Central memory CD4-positive, alpha-beta T cell (primary cell): ENCODE data around the gene SCFD2.
"Not testable (repeated sequence)": the region's sequence is repeated elsewhere in the genome, so short reads cannot be mapped to it uniquely, and the experiment has no call there.

ENCODE experiments used
- DNase-seq: peaks from one replicate; pipeline ENCODE4 v3.0.0; 2022
- total RNA-seq, 3 experiments: gene quantifications; one replicate each; lab custom pipeline; 2026; lab: John Stamatoyannopoulos, UW

Gene SCFD2
- 18.1 to 65.5 (median 37.6) reads per million in 3 experiments for total RNA-seq

GRCh38 chr4:53365486-53366300 lies at the start of gene SCFD2:
Gene SCFD2, minus strand, starts transcription at chr4:53366061.
- peak; percentile 94 for DNase-seq

- not testable (repeated sequence) for DNase-seq
These were observed 43.6 kb upstream of the SCFD2 start for GRCh38 chr4:53409479-53409878.

GRCh38 chr4:53380221-53380620 lies 14.4 kb upstream of the SCFD2 start:
- DNase-seq, result no peak

GRCh38 chr4:53378171-53378482 lies 12.3 kb upstream of the SCFD2 start:
- no peak for DNase-seq

GRCh38 chr4:53377319-53378170 lies 11.7 kb upstream of the SCFD2 start, which contains the start of gene FIP1L1:
Gene FIP1L1, plus strand, starts transcription at chr4:53377641. Its CDS starts 198 bp downstream, at chr4:53377839.
- peak; percentile 94 for DNase-seq

- DNase-seq, result no peak
These were observed 11.0 kb upstream of the SCFD2 start for GRCh38 chr4:53376900-53377299.

- no peak for DNase-seq
These were observed 9.0 kb upstream of the SCFD2 start for GRCh38 chr4:53374777-53375258.

- no peak for DNase-seq
These were observed 6.1 kb upstream of the SCFD2 start for GRCh38 chr4:53371843-53372521.

GRCh38 chr4:53371049-53371448 lies 5.2 kb upstream of the SCFD2 start:
- no peak for DNase-seq

- no peak for DNase-seq
These were observed 1.9 kb upstream of the SCFD2 start for GRCh38 chr4:53367721-53368120.

GRCh38 chr4:53366301-53366716 lies 448 bp upstream of the SCFD2 start:
- no peak for DNase-seq

- DNase-seq, result peak; percentile 8
These were observed 758 bp downstream of the SCFD2 start for GRCh38 chr4:53365121-53365485.

- DNase-seq, result no peak
These were observed 1.2 kb downstream of the SCFD2 start for GRCh38 chr4:53364624-53365023.

GRCh38 chr4:53362093-53362492 lies 3.8 kb downstream of the SCFD2 start:
- DNase-seq, result no peak

GRCh38 chr4:53361451-53361850 lies 4.4 kb downstream of the SCFD2 start:
- DNase-seq, result no peak

GRCh38 chr4:53355930-53356521 lies 9.8 kb downstream of the SCFD2 start:
- no peak for DNase-seq

GRCh38 chr4:53354012-53354722 lies 11.7 kb downstream of the SCFD2 start:
- no peak for DNase-seq

- DNase-seq, result no peak
These were observed 16.8 kb downstream of the SCFD2 start for GRCh38 chr4:53349091-53349491.

GRCh38 chr4:53348046-53348445 lies 17.8 kb downstream of the SCFD2 start:
- DNase-seq, result no peak

- no peak for DNase-seq
These were observed 18.7 kb downstream of the SCFD2 start for GRCh38 chr4:53346920-53347852.

- not testable (repeated sequence) for DNase-seq
These were observed 19.5 kb downstream of the SCFD2 start for GRCh38 chr4:53346392-53346791.
